Neuron (in vitro differentiated cells): Measurements from ENCODE around the gene TKT.

Experiments used
- H2AFZ ChIP-seq: one replicate; pipeline ENCODE4 v1.6.1; 2013; ENCODE audit warnings: low read depth, mild to moderate bottlenecking, inconsistent platforms, low read length, moderate library complexity
- H3K27me3 ChIP-seq: one replicate; pipeline ENCODE4 v1.6.1; 2013; ENCODE audit warnings: low read length; ENCODE audit not compliant: insufficient read depth
- H3K36me3 ChIP-seq: one replicate; pipeline ENCODE4 v1.6.1; 2013; ENCODE audit warnings: low read length; ENCODE audit not compliant: insufficient read depth
- H3K4me1 ChIP-seq: one replicate; pipeline ENCODE4 v1.6.1; 2013; ENCODE audit warnings: low read length; ENCODE audit not compliant: insufficient read depth
- H3K4me3 ChIP-seq: 2 replicates; pipeline ENCODE4 v1.5.1; 2013; ENCODE audit warnings: mild to moderate bottlenecking, low read length, moderate library complexity
- H3K9me3 ChIP-seq: one replicate; pipeline ENCODE4 v1.6.1; 2013; ENCODE audit warnings: low read length

The TKT gene

GRCh38 chr3:53243165-53243564, 12.7 kb downstream of the TKT start:
- Histone ChIP-seq H3K4me1 (peaks cover 15% of the 10 kb centered on the region), H3K36me3 (peaks cover 43% of the 10 kb centered on the region), H3K4me3 (no peak overlapping the region), H3K27me3 (no peaks in the 10 kb centered on the region), H2AFZ (no peak overlapping the region), H3K9me3 (no peaks in the 10 kb centered on the region)

GRCh38 chr3:53242642-53243041, 13.2 kb downstream of the TKT start:
- Histone ChIP-seq H3K27me3 (no peaks in the 10 kb centered on the region), H3K4me1 (peaks cover 15% of the 10 kb centered on the region), H3K36me3 (peaks cover 48% of the 10 kb centered on the region), H3K4me3 (no peak overlapping the region), H2AFZ (no peak overlapping the region), H3K9me3 (no peaks in the 10 kb centered on the region)

GRCh38 chr3:53242155-53242554, 13.7 kb downstream of the TKT start:
- Histone ChIP-seq H3K4me1 (peaks cover 15% of the 10 kb centered on the region), H3K9me3 (no peaks in the 10 kb centered on the region), H3K27me3 (no peaks in the 10 kb centered on the region), H3K36me3 (peaks cover 48% of the 10 kb centered on the region), H2AFZ (no peak overlapping the region), H3K4me3 (no peak overlapping the region)

- Histone ChIP-seq H3K9me3 (no peaks in the 10 kb centered on the region), H3K4me1 (peaks cover 15% of the 10 kb centered on the region), H3K4me3 (no peak overlapping the region), H2AFZ (no peak overlapping the region), H3K36me3 (peaks cover 56% of the 10 kb centered on the region), H3K27me3 (no peaks in the 10 kb centered on the region)
Observed at GRCh38 chr3:53240989-53241972, 14.5 kb downstream of the TKT start.

- H3K9me3 ChIP-seq, result no peaks in the 10 kb centered on the region
- no peak overlapping the region for H3K4me3 ChIP-seq
- no peaks in the 10 kb centered on the region for H3K27me3 ChIP-seq
- H3K36me3 ChIP-seq, result peaks cover 67% of the 10 kb centered on the region
- no peak overlapping the region for H2AFZ ChIP-seq
- H3K4me1 ChIP-seq, result peaks cover 15% of the 10 kb centered on the region
Observed at GRCh38 chr3:53239800-53240199, 16.0 kb downstream of the TKT start.

- H3K4me1 ChIP-seq, result peaks cover 14% of the 10 kb centered on the region
- H3K36me3 ChIP-seq, result peaks cover 75% of the 10 kb centered on the region
- H2AFZ ChIP-seq, result no peak overlapping the region
- no peak overlapping the region for H3K4me3 ChIP-seq
- no peaks in the 10 kb centered on the region for H3K27me3 ChIP-seq
- no peaks in the 10 kb centered on the region for H3K9me3 ChIP-seq
Observed at GRCh38 chr3:53238886-53239285, 16.9 kb downstream of the TKT start.

- Histone ChIP-seq H3K4me1 (peaks cover 8% of the 10 kb centered on the region), H3K4me3 (no peak overlapping the region), H3K27me3 (no peaks in the 10 kb centered on the region), H3K9me3 (no peaks in the 10 kb centered on the region), H3K36me3 (peaks cover 80% of the 10 kb centered on the region), H2AFZ (no peak overlapping the region)
Observed at GRCh38 chr3:53238051-53238850, 17.6 kb downstream of the TKT start.

- Histone ChIP-seq H3K4me3 (no peak overlapping the region), H3K9me3 (no peaks in the 10 kb centered on the region), H3K4me1 (no peaks in the 10 kb centered on the region), H2AFZ (no peak overlapping the region), H3K36me3 (peaks cover 88% of the 10 kb centered on the region), H3K27me3 (no peaks in the 10 kb centered on the region)
Observed at GRCh38 chr3:53236112-53236841, 19.5 kb downstream of the TKT start.

- H3K4me1 ChIP-seq, result no peaks in the 10 kb centered on the region
- H3K9me3 ChIP-seq, result no peaks in the 10 kb centered on the region
- no peaks in the 10 kb centered on the region for H3K27me3 ChIP-seq
- H3K36me3 ChIP-seq, result peaks cover 88% of the 10 kb centered on the region
- no peak overlapping the region for H3K4me3 ChIP-seq
- no peak overlapping the region for H2AFZ ChIP-seq
Observed at GRCh38 chr3:53235545-53235944, 20.3 kb downstream of the TKT start.

GRCh38 chr3:53234841-53235232, 21.0 kb downstream of the TKT start:
- Histone ChIP-seq H3K4me3 (no peak overlapping the region), H3K36me3 (peaks cover 88% of the 10 kb centered on the region), H3K9me3 (no peaks in the 10 kb centered on the region), H2AFZ (no peak overlapping the region), H3K27me3 (no peaks in the 10 kb centered on the region), H3K4me1 (no peaks in the 10 kb centered on the region)

- H3K36me3 ChIP-seq, result peaks cover 88% of the 10 kb centered on the region
Observed at GRCh38 chr3:53234130-53234840, 21.5 kb downstream of the TKT start.

GRCh38 chr3:53232641-53233377, 23.0 kb downstream of the TKT start:
- no peaks in the 10 kb centered on the region for H3K27me3 ChIP-seq
- no peaks in the 10 kb centered on the region for H3K4me1 ChIP-seq
- peaks cover 89% of the 10 kb centered on the region for H3K36me3 ChIP-seq
- no peak overlapping the region for H2AFZ ChIP-seq
- H3K9me3 ChIP-seq, result no peaks in the 10 kb centered on the region
- H3K4me3 ChIP-seq, result no peak overlapping the region

More at GRCh38 chr3:53234130-53234840, 21.5 kb downstream of the TKT start:
- Histone ChIP-seq H3K4me3 (no peak overlapping the region), H3K27me3 (no peaks in the 10 kb centered on the region), H3K4me1 (no peaks in the 10 kb centered on the region), H2AFZ (no peak overlapping the region), H3K9me3 (no peaks in the 10 kb centered on the region)
